Ascending aorta (tissue), 2 donors: ENCODE data around the gene SLC25A6. TPM values are rescaled to one million over a fixed set of nuclear protein-coding genes. Genes with fewer than 3 reads are reported as not detected.

ENCODE experiments used
- DNase-seq, 2 donors: peaks; one replicate each; pipeline ENCODE4 v3.0.0-alpha.2; 2019; ENCODE audit warnings: low spot score in 2 of 2
- H3K27ac ChIP-seq, 2 donors: fragments of 200-600 bp; sonication (generic); one replicate each; pipeline ENCODE4 v1.5.1; 2016 to 2017; ENCODE audit warnings: mild to moderate bottlenecking in 1 of 2
- H3K27me3 ChIP-seq: fragments of 200-600 bp; sonication (generic); one replicate; pipeline ENCODE4 v1.5.1; 2017
- H3K36me3 ChIP-seq, 2 donors: fragments of 200-600 bp; sonication (generic); one replicate each; pipeline ENCODE4 v1.5.1; 2016
- H3K4me1 ChIP-seq, 2 donors: fragments of 200-600 bp; sonication (generic); one replicate each; pipeline ENCODE4 v1.5.1; 2016 to 2017; ENCODE audit warnings: mild to moderate bottlenecking in 1 of 2
- H3K4me3 ChIP-seq, 2 donors: fragments of 200-600 bp; sonication (generic); one replicate each; pipeline ENCODE4 v1.5.1; 2016 to 2017; ENCODE audit warnings: mild to moderate bottlenecking in 1 of 2
- H3K9me3 ChIP-seq, 2 donors: fragments of 200-600 bp; sonication (generic); one replicate each; pipeline ENCODE4 v1.5.1; 2016
- CTCF ChIP-seq, 3 experiments: fragments of 200-600 bp in 2 of 3; fragments of 450-650 bp in 1 of 3; sonication (generic) in 2 of 3; IDR thresholded peaks; one replicate each; pipeline ENCODE4 v1.5.1; 2016 to 2019; ENCODE audit warnings: antibody characterized with exemption in 3 of 3, mild to moderate bottlenecking in 1 of 3, moderate library complexity in 1 of 3
- intact Hi-C: fragments of 100-400 bp; cut with DNase I; formaldehyde crosslinking; loops from one replicate; pipeline ENCODE4 v1.15.1; 2023
- total RNA-seq: library from RNA; depleted of rRNA; stranded (reverse); fragments of >200 nt; gene quantifications from one replicate; pipeline ENCODE4 v1.1.0, GENCODE V29; 2016

Gene SLC25A6
- total RNA-seq, 1 donor from 2014 or later: 535 TPM

GRCh38 chrX:1422135-1422465 lies 30.2 kb upstream of the SLC25A6 start:
- intact Hi-C loops: no loop called here
- no peak for DNase-seq
- no peak overlapping the region for H3K27ac ChIP-seq
- no peaks in the 10 kb centered on the region for H3K4me1 ChIP-seq
- H3K4me3 ChIP-seq: no peak overlapping the region
- no peaks in the 10 kb centered on the region for H3K27me3 ChIP-seq
- H3K9me3 ChIP-seq: peaks cover 6 to 14% of the 10 kb centered on the region in 2 donors
- H3K36me3 ChIP-seq: peaks cover 53 to 82% of the 10 kb centered on the region in 2 donors
- TF ChIP-seq CTCF (IDR thresholded peaks at IDR 0.05): no peak

- no peak overlapping the region for H3K4me3 ChIP-seq
Observed at GRCh38 chrX:1421433-1422134, 29.7 kb upstream of the SLC25A6 start.

GRCh38 chrX:1420371-1420770 lies 28.5 kb upstream of the SLC25A6 start:
- DNase-seq: no peak
- H3K27me3 ChIP-seq: no peaks in the 10 kb centered on the region
- H3K9me3 ChIP-seq: peaks cover 6 to 14% of the 10 kb centered on the region in 2 donors
- no peaks in the 10 kb centered on the region for H3K4me1 ChIP-seq
- intact Hi-C loops: no loop called here
- H3K36me3 ChIP-seq: peaks cover 44 to 74% of the 10 kb centered on the region in 2 donors
- no peak for TF ChIP-seq CTCF (IDR thresholded peaks at IDR 0.05)
- no peak overlapping the region for H3K27ac ChIP-seq
- H3K4me3 ChIP-seq: no peak overlapping the region

More at GRCh38 chrX:1421433-1422134, 29.7 kb upstream of the SLC25A6 start:
- Histone ChIP-seq H3K9me3 (peaks cover 6 to 14% of the 10 kb centered on the region in 2 donors), H3K27ac (no peak overlapping the region), H3K4me1 (no peaks in the 10 kb centered on the region), H3K36me3 (peaks cover 53 to 81% of the 10 kb centered on the region in 2 donors), H3K27me3 (no peaks in the 10 kb centered on the region)
- TF ChIP-seq CTCF (IDR thresholded peaks at IDR 0.05): no peak
- DNase-seq: no peak
- intact Hi-C loops: no loop called here

GRCh38 chrX:1419545-1420355 lies 27.8 kb upstream of the SLC25A6 start:
- DNase-seq: no peak
- intact Hi-C loops: no loop called here
- Histone ChIP-seq H3K4me1 (no peaks in the 10 kb centered on the region), H3K36me3 (peaks cover 41 to 69% of the 10 kb centered on the region in 2 donors), H3K9me3 (peaks cover 6 to 14% of the 10 kb centered on the region in 2 donors), H3K27me3 (no peaks in the 10 kb centered on the region), H3K4me3 (no peak overlapping the region), H3K27ac (no peak overlapping the region)
- no peak for TF ChIP-seq CTCF (IDR thresholded peaks at IDR 0.05)

- H3K4me3 ChIP-seq: no peak overlapping the region
- H3K27me3 ChIP-seq: no peaks in the 10 kb centered on the region
- H3K4me1 ChIP-seq: no peaks in the 10 kb centered on the region
- H3K36me3 ChIP-seq: peaks cover 46 to 75% of the 10 kb centered on the region in 2 donors
- no peak for TF ChIP-seq CTCF (IDR thresholded peaks at IDR 0.05)
- H3K27ac ChIP-seq: no peak overlapping the region
- intact Hi-C loops: no loop called here
- no peak for DNase-seq
- H3K9me3 ChIP-seq: peaks cover 6 to 14% of the 10 kb centered on the region in 2 donors
Observed at GRCh38 chrX:1418901-1419544, 27.1 kb upstream of the SLC25A6 start.
